ENCODE measurements around the gene NLK.
"Not testable (repeated sequence)": the region's sequence is repeated elsewhere in the genome, so short reads cannot be mapped to it uniquely, and the experiment has no call there.

The NLK gene

DNA sequence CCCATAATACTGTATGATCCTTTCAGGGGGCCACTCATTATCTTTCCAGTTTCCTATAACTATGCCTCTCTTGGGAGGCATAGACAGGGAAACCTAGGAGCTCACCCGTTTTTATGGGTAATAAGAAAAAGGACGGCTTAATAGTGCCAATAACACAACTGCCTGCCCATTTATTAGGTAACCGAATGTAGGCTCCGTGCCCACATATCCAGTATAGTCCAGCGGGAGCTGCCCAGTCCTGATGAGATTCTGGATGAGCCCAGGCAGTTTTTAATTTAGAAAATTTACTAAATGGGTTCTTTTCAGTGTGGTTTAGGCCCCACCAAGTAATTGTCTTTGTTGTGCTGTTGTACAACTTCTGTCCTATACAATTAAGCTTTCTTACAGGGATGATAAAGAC lies 189.1 kb downstream of the NLK start:
- not testable (repeated sequence) for H3K4me3 ChIP-seq (ENCODE audit: low read length); H3K9me3 ChIP-seq (ENCODE audit: control insufficient read depth, low read length); H3K36me3 ChIP-seq (ENCODE audit: control insufficient read depth, insufficient read depth, low read length, severe bottlenecking); H3K4me1 ChIP-seq (ENCODE audit: control insufficient read depth, insufficient read depth, low read length); DNase-seq (ENCODE audit: low read depth); H3K9ac ChIP-seq (ENCODE audit: low read length)
- peaks cover 54% of the 10 kb centered on the region for H3K27me3 ChIP-seq (replicated peaks; ENCODE audit: control insufficient read depth, insufficient read depth, low read length)

DNA sequence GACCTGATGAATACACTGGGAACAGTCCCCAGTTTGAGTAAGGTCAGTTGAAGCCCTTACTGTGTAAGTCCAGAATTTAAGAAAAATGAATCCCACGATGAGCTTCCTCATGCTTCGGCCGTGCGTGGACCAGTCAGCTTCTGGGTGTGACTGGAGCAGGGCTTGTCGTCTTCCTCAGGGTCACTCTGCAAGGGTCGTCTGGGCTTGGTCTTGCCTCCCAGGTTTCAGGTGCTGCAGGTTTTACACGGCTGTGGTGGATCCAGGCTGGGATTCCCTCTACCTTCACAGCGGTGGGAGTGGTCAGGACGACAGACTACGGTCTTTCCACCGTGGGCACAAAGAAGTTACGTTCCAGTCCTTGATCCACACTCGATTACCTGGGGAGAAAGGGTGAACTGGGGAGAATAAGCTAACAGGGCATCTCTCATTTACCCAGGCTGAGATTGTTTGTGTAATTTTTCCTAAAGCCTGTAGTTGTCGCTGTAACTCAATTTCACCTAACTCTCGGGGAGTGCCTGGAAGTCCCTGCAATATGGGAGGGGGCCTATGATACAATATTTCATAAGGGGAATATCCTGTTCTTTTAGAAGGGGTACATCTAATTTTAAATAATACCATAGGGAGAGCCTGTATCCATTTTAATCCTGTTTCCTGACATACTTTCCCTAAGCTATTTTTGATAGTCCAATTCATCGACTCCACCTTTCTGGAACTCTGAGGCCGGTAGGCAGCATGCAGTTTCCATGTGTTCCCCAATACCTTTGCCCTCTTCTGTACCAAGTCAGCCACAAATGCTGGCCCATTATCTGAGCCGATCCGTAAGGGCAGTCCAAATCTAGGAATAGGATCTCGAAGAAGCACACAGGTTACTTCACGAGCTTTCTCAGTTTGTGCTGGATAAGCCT lies 190.7 kb downstream of the NLK start:
- H3K9me3 ChIP-seq (ENCODE audit: control insufficient read depth, low read length); H3K9ac ChIP-seq (ENCODE audit: low read length); H3K4me1 ChIP-seq (ENCODE audit: control insufficient read depth, insufficient read depth, low read length); H3K36me3 ChIP-seq (ENCODE audit: control insufficient read depth, insufficient read depth, low read length, severe bottlenecking); H3K4me3 ChIP-seq (ENCODE audit: low read length): not testable (repeated sequence)
- DNase-seq (ENCODE audit: low read depth), result peak; percentile 44
- H3K27me3 ChIP-seq (replicated peaks; ENCODE audit: control insufficient read depth, insufficient read depth, low read length), result peaks cover 38% of the 10 kb centered on the region

DNA sequence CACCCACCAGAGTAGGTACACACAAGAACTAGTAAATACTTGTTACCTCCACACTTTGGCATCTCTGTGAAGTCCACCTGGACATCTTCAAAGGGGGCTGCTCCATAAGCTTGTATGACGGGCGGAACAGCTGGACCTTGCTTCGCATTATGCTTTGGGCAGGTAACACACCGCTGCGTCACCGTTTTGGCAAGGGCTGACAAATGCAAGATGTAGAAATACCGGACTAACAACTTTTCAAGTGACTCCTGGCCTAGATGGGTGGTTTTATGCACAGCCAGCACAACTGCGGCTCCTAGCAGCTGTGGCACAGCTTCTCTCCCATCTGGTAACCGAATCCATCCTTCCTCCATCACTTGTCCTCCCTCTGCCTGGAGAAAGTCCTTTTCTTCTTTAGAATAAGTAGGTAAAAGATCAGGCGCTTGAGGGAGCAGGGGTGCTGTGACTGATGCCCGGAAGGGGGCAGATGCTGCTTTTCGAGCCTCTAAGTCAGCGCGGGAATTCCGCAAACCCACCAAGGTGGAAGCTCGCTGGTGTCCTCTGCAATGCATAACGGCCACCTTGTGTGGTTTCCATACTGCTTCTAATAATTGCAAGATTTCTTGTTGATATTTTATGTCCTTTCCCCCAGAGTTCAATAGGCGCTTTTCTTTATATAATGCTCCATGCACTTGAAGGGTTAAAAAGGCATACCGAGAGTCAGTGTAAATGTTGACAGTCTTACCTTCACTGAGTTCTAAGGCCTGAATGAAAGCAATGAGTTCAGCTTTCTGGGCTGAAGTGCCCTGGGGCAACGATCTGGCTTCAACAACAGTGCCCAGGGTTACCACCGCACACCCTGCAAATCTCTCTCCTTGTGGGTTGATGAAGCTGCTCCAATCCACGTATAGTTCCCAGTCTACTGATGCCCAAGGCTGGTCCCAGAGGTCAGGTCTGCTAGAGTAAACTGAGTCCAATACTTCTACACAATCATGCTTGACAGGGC lies 191.7 kb downstream of the NLK start:
- H3K4me1 ChIP-seq (ENCODE audit: control insufficient read depth, insufficient read depth, low read length); H3K4me3 ChIP-seq (ENCODE audit: low read length); H3K36me3 ChIP-seq (ENCODE audit: control insufficient read depth, insufficient read depth, low read length, severe bottlenecking); DNase-seq (ENCODE audit: low read depth); H3K9me3 ChIP-seq (ENCODE audit: control insufficient read depth, low read length); H3K9ac ChIP-seq (ENCODE audit: low read length): not testable (repeated sequence)
- peaks cover 28% of the 10 kb centered on the region for H3K27me3 ChIP-seq (replicated peaks; ENCODE audit: control insufficient read depth, insufficient read depth, low read length)

DNA sequence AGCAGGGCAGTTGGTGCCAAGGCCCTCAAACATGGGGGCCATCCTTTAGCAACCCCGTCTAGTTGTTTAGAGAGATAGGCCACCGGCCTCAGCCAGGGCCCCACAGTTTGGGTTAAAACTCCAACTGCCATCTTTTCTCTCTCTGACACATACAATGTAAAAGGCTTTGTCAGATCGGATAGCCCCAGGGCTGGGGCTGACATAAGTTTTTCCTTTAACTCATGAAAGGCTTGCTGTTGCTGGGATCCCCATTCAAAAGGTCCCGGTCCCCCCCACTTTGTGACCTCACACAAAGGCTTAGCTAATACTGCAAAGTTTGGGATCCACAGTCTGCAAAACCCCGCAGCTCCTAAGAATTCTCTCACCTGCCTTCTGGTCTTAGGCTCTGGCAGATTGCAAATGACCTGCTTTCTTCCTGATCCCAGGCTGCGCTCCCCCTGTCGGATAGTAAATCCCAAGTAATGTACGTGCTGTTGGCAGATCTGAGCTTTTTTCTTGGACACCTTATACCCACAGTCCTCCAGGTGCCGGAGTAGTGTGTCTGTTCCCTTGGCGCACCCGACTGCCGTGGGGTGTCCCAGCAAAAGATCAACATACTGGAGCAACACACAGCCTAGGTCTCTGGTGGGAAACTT lies 192.7 kb downstream of the NLK start:
- H3K4me3 ChIP-seq (ENCODE audit: low read length); H3K9me3 ChIP-seq (ENCODE audit: control insufficient read depth, low read length); H3K36me3 ChIP-seq (ENCODE audit: control insufficient read depth, insufficient read depth, low read length, severe bottlenecking); H3K9ac ChIP-seq (ENCODE audit: low read length); H3K4me1 ChIP-seq (ENCODE audit: control insufficient read depth, insufficient read depth, low read length); DNase-seq (ENCODE audit: low read depth): not testable (repeated sequence)
- H3K27me3 ChIP-seq (replicated peaks; ENCODE audit: control insufficient read depth, insufficient read depth, low read length), result peaks cover 24% of the 10 kb centered on the region

DNA sequence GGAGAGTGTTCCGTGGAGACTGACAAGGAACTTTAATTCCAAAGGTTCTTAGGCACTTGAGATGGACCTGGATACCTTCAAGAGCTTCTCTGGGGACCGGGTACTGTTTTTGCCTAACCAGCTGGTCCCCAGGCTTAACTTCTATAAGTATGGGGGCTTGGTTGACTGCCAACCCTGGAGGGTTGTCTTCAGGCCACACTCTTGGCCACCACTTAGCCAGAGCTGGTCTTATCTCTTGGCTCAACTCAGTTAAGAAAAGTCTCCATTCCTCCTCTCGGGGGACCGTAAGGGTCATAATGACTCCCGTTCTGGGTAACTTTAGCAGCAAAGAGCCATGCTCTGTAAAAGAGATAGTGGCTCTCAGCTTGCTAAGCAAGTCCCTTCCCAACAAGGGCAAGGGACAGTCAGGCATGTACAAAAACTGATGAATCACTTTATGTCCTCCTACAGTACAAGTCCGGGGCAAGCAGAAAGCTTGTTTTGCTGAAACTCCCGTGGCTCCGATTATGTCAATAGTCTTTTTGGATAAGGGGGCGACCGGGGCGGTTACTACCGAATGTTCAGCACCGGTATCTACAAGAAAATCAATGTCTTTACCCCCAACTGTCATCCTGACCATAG lies 193.7 kb downstream of the NLK start:
- DNase-seq (ENCODE audit: low read depth); H3K9ac ChIP-seq (ENCODE audit: low read length); H3K36me3 ChIP-seq (ENCODE audit: control insufficient read depth, insufficient read depth, low read length, severe bottlenecking); H3K4me3 ChIP-seq (ENCODE audit: low read length); H3K9me3 ChIP-seq (ENCODE audit: control insufficient read depth, low read length); H3K4me1 ChIP-seq (ENCODE audit: control insufficient read depth, insufficient read depth, low read length): not testable (repeated sequence)
- H3K27me3 ChIP-seq (replicated peaks; ENCODE audit: control insufficient read depth, insufficient read depth, low read length), result peaks cover 17% of the 10 kb centered on the region

DNA sequence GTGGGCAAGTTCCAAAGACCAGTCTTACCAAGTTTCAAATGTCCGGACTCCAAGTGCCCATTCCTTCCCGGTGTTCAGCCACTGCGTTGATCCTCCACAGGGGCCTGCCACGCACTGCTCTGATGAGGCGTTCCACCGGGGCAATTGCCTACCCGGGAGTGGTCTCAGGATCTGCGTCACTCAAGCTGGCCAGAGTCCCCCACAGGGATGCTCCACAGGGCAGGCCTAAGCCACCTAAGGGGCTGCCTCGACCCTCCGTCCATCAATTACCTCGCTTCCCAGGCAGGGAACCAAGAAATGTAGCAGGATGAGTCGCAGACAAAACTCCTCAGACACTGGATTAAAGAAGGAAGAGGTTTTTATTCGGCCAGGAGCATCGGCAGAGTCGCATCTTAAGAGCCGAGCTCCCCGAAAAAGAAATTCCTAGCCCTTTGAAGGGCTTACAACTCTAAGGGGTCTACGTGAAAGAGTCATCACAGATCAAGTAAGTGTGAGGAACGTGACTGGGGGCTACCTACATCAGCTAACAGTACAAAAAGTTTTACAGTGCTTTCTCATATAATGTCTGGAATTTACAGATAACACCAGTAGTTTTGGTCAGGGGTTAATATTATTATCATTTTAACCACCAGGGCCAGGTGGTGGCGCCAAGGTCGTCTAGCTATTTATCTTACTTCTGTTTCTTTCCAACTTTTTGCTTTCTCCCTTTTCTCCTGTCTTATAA lies 196.2 kb downstream of the NLK start:
- not testable (repeated sequence) for H3K4me1 ChIP-seq (ENCODE audit: control insufficient read depth, insufficient read depth, low read length); H3K36me3 ChIP-seq (ENCODE audit: control insufficient read depth, insufficient read depth, low read length, severe bottlenecking); H3K9ac ChIP-seq (ENCODE audit: low read length); H3K4me3 ChIP-seq (ENCODE audit: low read length); H3K9me3 ChIP-seq (ENCODE audit: control insufficient read depth, low read length); DNase-seq (ENCODE audit: low read depth)
- H3K27me3 ChIP-seq (replicated peaks; ENCODE audit: control insufficient read depth, insufficient read depth, low read length), result peaks cover 15% of the 10 kb centered on the region

DNA sequence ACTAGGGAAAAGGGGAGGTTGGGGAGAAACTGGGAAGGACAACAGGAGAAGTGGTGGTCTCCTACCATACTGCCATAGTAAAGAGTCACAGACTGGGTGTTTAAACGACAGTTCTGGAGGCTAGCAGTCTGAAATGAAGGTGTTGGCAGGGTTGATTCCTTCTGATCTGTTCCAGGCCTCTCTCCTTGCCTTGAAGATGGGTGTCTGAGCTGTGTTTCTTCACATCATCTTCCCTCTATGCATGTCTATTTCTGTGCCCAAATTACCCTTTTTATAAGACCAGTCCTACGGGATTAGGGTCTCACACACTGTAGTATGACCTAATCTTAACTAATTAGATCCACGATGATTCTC lies 196.8 kb downstream of the NLK start:
- H3K9me3 ChIP-seq (ENCODE audit: control insufficient read depth, low read length), result no peaks in the 10 kb centered on the region
- no peak for DNase-seq (ENCODE audit: low read depth)

DNA sequence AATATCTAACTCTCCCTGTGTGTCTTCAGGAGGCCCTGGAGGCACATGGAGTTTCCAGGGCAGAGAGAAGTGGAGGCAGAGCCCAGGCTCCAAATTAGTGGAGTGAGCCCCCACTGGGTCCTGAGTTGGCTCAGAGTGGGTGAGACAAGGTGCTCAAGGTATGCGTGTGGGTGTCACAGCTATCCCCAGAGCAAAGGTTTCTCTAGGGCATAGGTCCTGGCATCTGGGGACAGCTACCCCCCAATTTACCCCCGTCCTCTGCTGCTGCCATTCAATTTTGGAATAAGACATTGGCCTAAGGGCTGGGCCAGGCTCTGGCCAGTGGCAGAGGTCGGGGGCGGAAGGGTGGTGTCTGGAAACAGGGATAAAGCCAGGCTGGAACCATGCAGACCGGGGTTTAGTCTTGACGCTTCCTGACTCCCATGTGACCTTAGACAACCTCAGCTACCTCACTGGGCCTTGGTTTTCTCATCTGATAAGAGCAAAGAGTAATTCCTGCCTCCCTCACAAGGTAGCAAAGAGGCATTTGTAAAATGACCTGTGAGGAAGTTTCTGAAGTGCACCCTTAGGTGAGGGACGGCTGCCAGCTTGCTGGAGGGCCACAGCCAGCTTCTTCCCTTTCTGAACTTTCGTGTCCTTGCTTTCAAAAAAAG lies 198.3 kb downstream of the NLK start:
- peaks cover 8% of the 10 kb centered on the region for H3K27me3 ChIP-seq (replicated peaks; ENCODE audit: control insufficient read depth, insufficient read depth, low read length)
- H3K4me3 ChIP-seq (ENCODE audit: low read length), result no peak overlapping the region
- no peak overlapping the region for H3K9ac ChIP-seq (ENCODE audit: low read length)
- no peaks in the 10 kb centered on the region for H3K36me3 ChIP-seq (ENCODE audit: control insufficient read depth, insufficient read depth, low read length, severe bottlenecking)
- no peaks in the 10 kb centered on the region for H3K9me3 ChIP-seq (ENCODE audit: control insufficient read depth, low read length)
- H3K4me1 ChIP-seq (ENCODE audit: control insufficient read depth, insufficient read depth, low read length), result no peaks in the 10 kb centered on the region
- no peak for DNase-seq (ENCODE audit: low read depth)

More for the DNA sequence above, 196.8 kb downstream of the NLK start:
- Histone ChIP-seq H3K9ac (ENCODE audit: low read length) (no peak overlapping the region), H3K36me3 (ENCODE audit: control insufficient read depth, insufficient read depth, low read length, severe bottlenecking) (no peaks in the 10 kb centered on the region), H3K4me3 (ENCODE audit: low read length) (no peak overlapping the region), H3K4me1 (ENCODE audit: control insufficient read depth, insufficient read depth, low read length) (no peaks in the 10 kb centered on the region), H3K27me3 (replicated peaks; ENCODE audit: control insufficient read depth, insufficient read depth, low read length) (peaks cover 10% of the 10 kb centered on the region)

DNA sequence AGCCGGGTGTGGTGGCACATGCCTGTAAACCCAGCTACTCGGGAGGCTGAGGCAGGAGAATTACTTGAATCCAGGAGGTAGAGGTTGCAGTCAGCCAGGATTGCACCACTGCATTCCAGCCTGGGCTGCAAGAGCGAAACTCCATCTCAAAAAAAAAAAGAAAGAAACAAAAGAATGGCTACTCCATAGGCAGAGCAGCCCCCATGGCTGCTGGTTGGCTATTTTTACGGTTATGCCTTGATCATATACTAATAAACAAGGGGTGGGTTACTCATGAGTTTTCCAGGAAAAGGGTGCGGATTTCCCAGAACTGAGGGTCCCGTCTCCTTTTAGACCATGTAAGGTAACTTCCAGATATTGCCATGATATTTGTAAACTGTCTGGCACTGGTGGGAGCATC lies 200.3 kb downstream of the NLK start:
- Histone ChIP-seq H3K9me3 (ENCODE audit: control insufficient read depth, low read length) (no peaks in the 10 kb centered on the region), H3K27me3 (replicated peaks; ENCODE audit: control insufficient read depth, insufficient read depth, low read length) (peaks cover 8% of the 10 kb centered on the region), H3K4me1 (ENCODE audit: control insufficient read depth, insufficient read depth, low read length) (no peaks in the 10 kb centered on the region), H3K4me3 (ENCODE audit: low read length) (no peak overlapping the region), H3K9ac (ENCODE audit: low read length) (no peak overlapping the region), H3K36me3 (ENCODE audit: control insufficient read depth, insufficient read depth, low read length, severe bottlenecking) (no peaks in the 10 kb centered on the region)
- no peak for DNase-seq (ENCODE audit: low read depth)

DNA sequence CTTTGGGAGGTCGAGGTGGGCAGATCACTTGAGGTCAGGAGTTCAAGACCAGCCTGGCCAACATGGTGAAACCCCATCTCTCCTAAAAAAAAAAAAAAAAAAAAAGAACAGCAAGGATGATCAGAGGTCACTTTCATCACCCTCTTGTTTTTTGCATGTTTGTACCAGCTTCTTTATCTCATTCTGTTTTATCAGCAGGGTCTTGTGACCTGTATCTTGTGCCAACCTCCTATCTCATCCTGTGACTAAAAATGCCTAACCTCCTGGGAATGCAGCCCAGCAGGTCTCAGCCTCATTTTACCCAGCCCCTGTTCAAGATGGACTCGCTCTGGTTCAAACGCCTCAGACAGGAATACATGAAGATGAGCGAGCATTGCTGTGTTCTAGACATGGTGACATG lies 200.8 kb downstream of the NLK start:
- not testable (repeated sequence) for H3K9me3 ChIP-seq (ENCODE audit: control insufficient read depth, low read length); H3K9ac ChIP-seq (ENCODE audit: low read length); H3K27me3 ChIP-seq (replicated peaks; ENCODE audit: control insufficient read depth, insufficient read depth, low read length); H3K4me3 ChIP-seq (ENCODE audit: low read length); H3K4me1 ChIP-seq (ENCODE audit: control insufficient read depth, insufficient read depth, low read length); DNase-seq (ENCODE audit: low read depth); H3K36me3 ChIP-seq (ENCODE audit: control insufficient read depth, insufficient read depth, low read length, severe bottlenecking)
